AG09309 (cell line): ENCODE measurements around the gene RFX6.

ENCODE experiments used
- DNase-seq: peaks from one replicate; pipeline ENCODE4 v3.0.0-alpha.2; 2010; ENCODE audit warnings: low read depth
- H3K4me3 ChIP-seq: 2 replicates; pipeline ENCODE4 v1.5.1; 2011; ENCODE audit warnings: mild to moderate bottlenecking, low read depth, low read length, moderate library complexity; ENCODE audit not compliant: control insufficient read depth
- CTCF ChIP-seq: IDR thresholded peaks from 2 replicates; pipeline ENCODE4 v1.5.1; 2011; ENCODE audit warnings: mild to moderate bottlenecking, low read depth, low read length, inconsistent platforms; ENCODE audit not compliant: insufficient read depth, control insufficient read depth; ENCODE audit errors: missing control alignments

RFX6 gene

GRCh38 chr6:116894669-116895068 lies 17.6 kb downstream of the RFX6 start:
- no peak overlapping the region for H3K4me3 ChIP-seq
- no peak for DNase-seq
- no peak for TF ChIP-seq CTCF

GRCh38 chr6:116895935-116896334 lies 18.9 kb downstream of the RFX6 start:
- TF ChIP-seq CTCF: no peak
- no peak overlapping the region for H3K4me3 ChIP-seq
- DNase-seq: no peak

- no peak for TF ChIP-seq CTCF
- DNase-seq: no peak
- H3K4me3 ChIP-seq: no peak overlapping the region
Measured at GRCh38 chr6:116902634-116903033, 25.6 kb downstream of the RFX6 start.

GRCh38 chr6:116922853-116923548 lies 46.0 kb downstream of the RFX6 start:
- no peak overlapping the region for H3K4me3 ChIP-seq
- no peak for DNase-seq
- TF ChIP-seq CTCF: no peak

- no peak for TF ChIP-seq CTCF
- H3K4me3 ChIP-seq: no peak overlapping the region
- DNase-seq: no peak
Measured at GRCh38 chr6:116924245-116924644, 47.2 kb downstream of the RFX6 start.

- TF ChIP-seq CTCF: no peak
- DNase-seq: no peak
- H3K4me3 ChIP-seq: no peak overlapping the region
Measured at GRCh38 chr6:116925088-116925794, 48.2 kb downstream of the RFX6 start.
